ENCODE results near the gene PLEK2.
"Not testable (repeated sequence)": the region's sequence is repeated elsewhere in the genome, so short reads cannot be mapped to it uniquely, and the experiment has no call there.

The PLEK2 gene

DNA sequence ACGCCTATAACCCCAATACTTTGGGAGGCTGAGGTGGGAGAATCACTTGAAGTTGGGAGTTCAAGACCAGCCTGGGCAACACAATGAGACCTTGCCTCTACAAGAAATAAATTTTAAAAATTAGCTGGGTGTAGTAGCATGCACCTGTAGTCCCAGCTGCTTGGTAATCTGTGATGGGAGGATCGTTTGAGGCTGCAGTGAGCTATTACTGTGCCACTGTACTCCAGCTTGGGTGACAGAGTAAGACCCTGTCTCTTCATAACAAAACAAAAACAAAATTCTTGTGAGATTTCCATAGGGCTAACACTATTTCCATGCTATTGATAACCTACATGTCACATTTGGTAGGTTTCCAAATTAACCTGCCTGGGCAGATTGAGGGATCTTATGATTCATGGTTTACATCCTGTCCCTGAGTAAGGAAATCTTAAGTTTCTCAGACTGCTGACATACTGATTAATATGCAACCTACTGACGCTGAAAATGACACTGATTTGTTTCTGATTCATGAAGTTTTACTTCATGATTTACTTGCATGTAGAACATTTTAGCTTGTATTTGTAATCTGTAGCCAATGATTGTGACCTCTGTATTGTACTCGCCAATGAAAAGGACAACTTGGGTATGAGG, 68.2 kb downstream of the PLEK2 start:
- DNase-seq (ENCODE audit: insufficient read length, low spot score) (no peak), FAIRE-seq (no peak)
- no peak for TF ChIP-seq POLR2A (IDR thresholded peaks at IDR 0.05; ENCODE audit: low read depth, low read length)

GRCh38 chr14:67341231-67341630, 70.7 kb downstream of the PLEK2 start:
- DNase-seq (ENCODE audit: insufficient read length, low spot score); FAIRE-seq: not testable (repeated sequence)
